PFSK-1 (cell line): ENCODE data around the gene TMEM200B.

Experiments used
- FOXP2 ChIP-seq: optimal IDR thresholded peaks from 2 replicates; pipeline ENCODE3; 2011; ENCODE audit warnings: borderline replicate concordance, control low read depth, inconsistent platforms; ENCODE audit not compliant: insufficient read depth; ENCODE audit errors: extremely low read length, extremely low read depth
- POLR2AphosphoS5 ChIP-seq: IDR thresholded peaks from 2 replicates; pipeline ENCODE4 v1.6.1; 2012; ENCODE audit warnings: low read depth, mild to moderate bottlenecking, control low read depth, low read length, moderate library complexity
- REST ChIP-seq, 2 experiments: IDR thresholded peaks; 2 replicates each; pipeline versions ENCODE4 v1.6.1 to v1.8.0; 2011 to 2012; ENCODE audit warnings: low read depth in 2 of 2, low read length in 2 of 2, control low read depth in 1 of 2, inconsistent platforms in 1 of 2, mild to moderate bottlenecking in 1 of 2, moderate library complexity in 1 of 2; ENCODE audit not compliant: insufficient read depth in 1 of 2
- SIN3A ChIP-seq: IDR thresholded peaks from 2 replicates; pipeline ENCODE4 v1.6.1; 2012; ENCODE audit warnings: mild to moderate bottlenecking, low read length, moderate library complexity, borderline replicate concordance; ENCODE audit not compliant: insufficient read depth
- TAF1 ChIP-seq: IDR thresholded peaks from 2 replicates; pipeline ENCODE4 v1.6.1; 2012; ENCODE audit warnings: low read length, control low read depth, borderline replicate concordance; ENCODE audit not compliant: insufficient read depth

Gene TMEM200B

GRCh38 chr1:29096231-29096886, 27.3 kb downstream of the TMEM200B start:
- no peak for TF ChIP-seq REST (IDR thresholded peaks at IDR 0.05; ENCODE audit: insufficient read depth in 1 of 2, low read depth in 2 of 2, low read length in 2 of 2)
- no peak for TF ChIP-seq TAF1
- TF ChIP-seq SIN3A, result no peak
- TF ChIP-seq FOXP2, result no peak
- no peak for TF ChIP-seq POLR2AphosphoS5

GRCh38 chr1:29094954-29095353, 28.7 kb downstream of the TMEM200B start:
- TF ChIP-seq SIN3A (no peak), TAF1 (no peak), FOXP2 (no peak), REST (IDR thresholded peaks at IDR 0.05; ENCODE audit: insufficient read depth in 1 of 2, low read depth in 2 of 2, low read length in 2 of 2) (no peak), POLR2AphosphoS5 (no peak)

- no peak for TF ChIP-seq SIN3A
- TF ChIP-seq FOXP2, result no peak
- no peak for TF ChIP-seq TAF1
- TF ChIP-seq REST (IDR thresholded peaks at IDR 0.05; ENCODE audit: insufficient read depth in 1 of 2, low read depth in 2 of 2, low read length in 2 of 2), result no peak
- TF ChIP-seq POLR2AphosphoS5, result no peak
Observed at GRCh38 chr1:29094433-29094832, 29.3 kb downstream of the TMEM200B start.

- no peak for TF ChIP-seq FOXP2
- no peak for TF ChIP-seq TAF1
- TF ChIP-seq REST (IDR thresholded peaks at IDR 0.05; ENCODE audit: insufficient read depth in 1 of 2, low read depth in 2 of 2, low read length in 2 of 2), result no peak
- no peak for TF ChIP-seq POLR2AphosphoS5
- TF ChIP-seq SIN3A, result no peak
Observed at GRCh38 chr1:29090937-29091618, 32.6 kb downstream of the TMEM200B start.
